Lower leg skin (tissue), 4 donors: ENCODE measurements around the gene TRPV5. TPM values are rescaled to one million over a fixed set of nuclear protein-coding genes. Genes with fewer than 3 reads are reported as not detected.
A peak's percentile ranks its signal among the peaks of the same experiment; 100 is the strongest.

ENCODE experiments used
- DNase-seq, 2 donors: peaks; one replicate each; pipeline ENCODE4 v3.0.0-alpha.2; 2019; ENCODE audit warnings: low spot score in 2 of 2
- H3K4me3 ChIP-seq: fragments of 200-600 bp; sonication (generic); 2 replicates; pipeline ENCODE4 v1.5.1; 2017; ENCODE audit warnings: mild to moderate bottlenecking, low read depth; ENCODE audit not compliant: poor library complexity, severe bottlenecking
- CTCF ChIP-seq, 3 donors: fragments of 450-650 bp; IDR thresholded peaks; one replicate each; pipeline ENCODE4 v1.5.1; 2016; ENCODE audit warnings: antibody characterized with exemption in 3 of 3, mild to moderate bottlenecking in 3 of 3, moderate library complexity in 2 of 3
- POLR2A ChIP-seq, 2 donors: fragments of 450-650 bp; IDR thresholded peaks; one replicate each; pipeline ENCODE4 v1.6.1; 2016 to 2017; ENCODE audit warnings: antibody characterized with exemption in 2 of 2, mild to moderate bottlenecking in 1 of 2, moderate library complexity in 1 of 2
- WGBS, 2 donors: methylation state at CpG; one replicate each; pipeline ENCODE4 v1.1.5; 2018; 5-methylcytosine and 5-hydroxymethylcytosine counted together
- intact Hi-C: fragments of 100-400 bp; cut with DNase I; formaldehyde crosslinking; loops from one replicate; pipeline ENCODE4 v1.15.0; 2023; ENCODE audit warnings: low total_unique reads
- total RNA-seq, 4 donors: library from RNA; depleted of rRNA; stranded (reverse); fragments of >200 nt; gene quantifications; one replicate each; pipeline ENCODE4 v1.1.0, GENCODE V29; 2016

The TRPV5 gene
- total RNA-seq, 4 donors from 2014 or later: not detected

- H3K4me3 ChIP-seq: no peak overlapping the region
- TF ChIP-seq CTCF (IDR thresholded peaks at IDR 0.05) (no peak), POLR2A (IDR thresholded peaks at IDR 0.05) (no peak)
- DNase-seq: peak in 1 of 2 donors; percentile 52
- WGBS, 2 donors: 65 to 80% methylated on average over 5 of the region's 5 CpGs
- intact Hi-C loops: no loop called here
These were observed 1.0 kb downstream of the TRPV5 start for GRCh38 chr7:142932386-142933091.

GRCh38 chr7:142930126-142930730, 3.3 kb downstream of the TRPV5 start:
- WGBS, 2 donors: 89% methylated on average over 11 of the region's 11 CpGs
- H3K4me3 ChIP-seq: no peak overlapping the region
- no peak for TF ChIP-seq POLR2A (IDR thresholded peaks at IDR 0.05)
- no peak for TF ChIP-seq CTCF (IDR thresholded peaks at IDR 0.05)
- peak in 1 of 2 donors; percentile 70 for DNase-seq
- intact Hi-C loops: no loop called here

- TF ChIP-seq CTCF (IDR thresholded peaks at IDR 0.05) (no peak), POLR2A (IDR thresholded peaks at IDR 0.05) (no peak)
- H3K4me3 ChIP-seq: no peak overlapping the region
- DNase-seq: peak in 1 of 2 donors; percentile 62
- WGBS, 2 donors: 75 to 77% methylated on average over 8 of the region's 8 CpGs
- intact Hi-C loops: no loop called here
These were observed 5.6 kb downstream of the TRPV5 start for GRCh38 chr7:142927949-142928348.

- 54 to 63% methylated on average over 7 of the region's 7 CpGs for WGBS, 2 donors
- DNase-seq: peak in 1 of 2 donors; percentile 56
- TF ChIP-seq POLR2A (IDR thresholded peaks at IDR 0.05): no peak
- TF ChIP-seq CTCF (IDR thresholded peaks at IDR 0.05): no peak
- no peak overlapping the region for H3K4me3 ChIP-seq
- intact Hi-C loops: no loop called here
These were observed 6.3 kb downstream of the TRPV5 start for GRCh38 chr7:142927085-142927745.

- 83% methylated on average over 12 of the region's 12 CpGs for WGBS, 2 donors
- DNase-seq: peak in 1 of 2 donors; percentile 75
- no peak for TF ChIP-seq CTCF (IDR thresholded peaks at IDR 0.05)
- TF ChIP-seq POLR2A (IDR thresholded peaks at IDR 0.05): no peak
- intact Hi-C loops: no loop called here
- H3K4me3 ChIP-seq: no peak overlapping the region
These were observed 8.1 kb downstream of the TRPV5 start for GRCh38 chr7:142925413-142925812.
